Measurements from ENCODE around the gene SEMA3E.

SEMA3E gene

DNA sequence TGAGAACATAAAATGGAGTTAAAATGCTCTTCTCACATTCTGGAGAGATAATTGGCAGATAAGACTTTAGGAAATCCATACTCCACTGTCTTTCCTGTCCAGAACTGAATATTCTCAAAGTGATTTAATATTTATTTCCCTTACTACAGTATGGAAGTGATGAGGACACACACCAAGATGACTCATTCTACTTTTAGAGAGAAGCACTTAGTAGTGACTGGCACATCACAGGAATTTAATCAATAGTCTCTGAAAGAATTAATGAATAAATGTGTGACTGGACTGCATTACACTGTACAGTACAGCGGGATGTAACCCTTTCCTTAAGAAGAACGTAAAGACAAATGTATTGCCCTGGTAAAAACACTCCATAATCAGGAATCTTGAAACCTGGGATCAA is 116.7 kb downstream of the SEMA3E start:
- TF ChIP-seq, protein P1, sequence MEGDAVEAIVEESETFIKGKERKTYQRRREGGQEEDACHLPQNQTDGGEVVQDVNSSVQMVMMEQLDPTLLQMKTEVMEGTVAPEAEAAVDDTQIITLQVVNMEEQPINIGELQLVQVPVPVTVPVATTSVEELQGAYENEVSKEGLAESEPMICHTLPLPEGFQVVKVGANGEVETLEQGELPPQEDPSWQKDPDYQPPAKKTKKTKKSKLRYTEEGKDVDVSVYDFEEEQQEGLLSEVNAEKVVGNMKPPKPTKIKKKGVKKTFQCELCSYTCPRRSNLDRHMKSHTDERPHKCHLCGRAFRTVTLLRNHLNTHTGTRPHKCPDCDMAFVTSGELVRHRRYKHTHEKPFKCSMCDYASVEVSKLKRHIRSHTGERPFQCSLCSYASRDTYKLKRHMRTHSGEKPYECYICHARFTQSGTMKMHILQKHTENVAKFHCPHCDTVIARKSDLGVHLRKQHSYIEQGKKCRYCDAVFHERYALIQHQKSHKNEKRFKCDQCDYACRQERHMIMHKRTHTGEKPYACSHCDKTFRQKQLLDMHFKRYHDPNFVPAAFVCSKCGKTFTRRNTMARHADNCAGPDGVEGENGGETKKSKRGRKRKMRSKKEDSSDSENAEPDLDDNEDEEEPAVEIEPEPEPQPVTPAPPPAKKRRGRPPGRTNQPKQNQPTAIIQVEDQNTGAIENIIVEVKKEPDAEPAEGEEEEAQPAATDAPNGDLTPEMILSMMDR (IDR thresholded peaks at IDR 0.05; ENCODE audit: extremely low read depth, missing control alignments) = no peak
- no peak for DNase-seq (ENCODE audit: low spot score)

DNA sequence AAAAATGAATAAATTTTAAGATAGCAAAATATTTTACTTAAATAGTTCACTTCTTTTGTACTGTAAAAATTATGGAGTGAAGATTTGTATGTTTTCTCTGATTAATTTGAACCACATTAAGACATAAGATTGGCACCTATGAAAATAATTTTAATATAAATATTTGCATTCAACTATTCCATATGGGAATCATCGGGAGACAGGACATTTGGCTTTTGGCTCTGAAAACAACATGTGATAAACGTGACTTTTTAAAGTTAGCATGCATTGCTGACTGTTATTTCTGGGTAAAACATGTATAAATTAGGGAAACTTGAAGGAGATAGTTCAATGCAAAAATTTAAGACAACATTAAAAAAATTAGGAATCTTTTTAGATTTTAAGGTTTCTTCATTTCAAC is 117.2 kb downstream of the SEMA3E start:
- no peak for DNase-seq (ENCODE audit: low spot score)
- TF ChIP-seq, protein P1 (IDR thresholded peaks at IDR 0.05; ENCODE audit: extremely low read depth, missing control alignments) = no peak

DNA sequence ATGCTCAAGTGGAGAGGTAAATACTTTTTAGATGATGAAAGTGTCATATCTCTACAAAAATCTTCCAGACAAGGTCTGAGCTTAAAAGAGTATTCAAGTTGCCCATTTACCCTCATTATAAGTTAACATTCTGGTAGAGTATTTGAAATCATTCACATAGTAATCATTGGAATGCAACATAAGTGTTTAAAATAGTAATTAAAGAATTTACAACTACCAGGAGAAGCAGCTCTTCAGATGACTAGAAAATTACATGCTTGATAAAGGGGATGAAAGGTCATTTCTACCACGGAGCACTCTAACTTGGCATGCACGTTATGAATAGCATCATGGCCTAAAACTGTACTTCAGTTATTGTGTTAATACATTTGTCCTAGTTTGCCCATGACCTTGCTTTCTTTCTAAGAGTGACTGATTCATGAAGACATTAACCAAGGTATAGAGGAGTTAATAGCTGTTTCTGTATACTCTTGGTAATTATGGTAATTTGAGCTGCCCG is 120.0 kb downstream of the SEMA3E start:
- TF ChIP-seq, protein P1 (IDR thresholded peaks at IDR 0.05; ENCODE audit: extremely low read depth, missing control alignments) = no peak
- DNase-seq (ENCODE audit: low spot score) = no peak

DNA sequence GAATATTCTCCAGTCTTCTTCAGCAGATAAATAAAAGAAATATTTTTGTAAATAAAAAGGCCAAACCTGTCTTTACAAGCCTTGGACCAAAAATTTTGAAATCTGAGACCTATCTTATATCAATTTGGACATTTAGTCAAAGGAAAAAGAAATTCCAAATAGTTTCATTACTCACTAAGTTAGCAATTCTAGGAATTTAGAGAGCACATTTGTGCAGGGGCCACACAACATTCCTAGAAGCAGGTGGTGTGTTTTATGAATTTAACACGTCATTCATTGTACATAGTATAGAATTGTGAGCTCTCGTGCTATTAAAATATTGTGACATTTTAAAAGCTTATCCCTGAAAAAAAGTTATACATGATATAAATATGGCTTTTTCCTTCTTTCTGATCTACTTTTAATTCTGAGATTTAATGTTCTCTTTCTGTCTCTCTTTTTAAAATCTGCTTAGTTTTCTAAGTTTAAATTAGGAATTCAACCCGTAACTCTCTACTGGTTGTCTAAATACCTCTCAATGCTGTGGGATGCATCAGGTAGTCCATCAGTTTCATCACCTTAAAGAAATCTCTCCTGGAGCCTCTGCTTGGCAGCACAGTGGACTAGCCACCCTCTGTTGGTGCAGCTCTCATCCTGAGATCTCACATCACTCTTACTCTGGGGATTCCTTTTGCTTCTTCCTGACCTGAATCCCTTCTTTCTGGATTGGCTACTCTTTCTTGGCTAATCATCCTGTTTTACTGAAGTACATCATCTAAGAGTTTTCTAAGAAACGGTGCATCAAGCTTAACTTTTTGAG is 124.5 kb downstream of the SEMA3E start:
- TF ChIP-seq, protein P1 (IDR thresholded peaks at IDR 0.05; ENCODE audit: extremely low read depth, missing control alignments) = no peak
- no peak for DNase-seq (ENCODE audit: low spot score)

DNA sequence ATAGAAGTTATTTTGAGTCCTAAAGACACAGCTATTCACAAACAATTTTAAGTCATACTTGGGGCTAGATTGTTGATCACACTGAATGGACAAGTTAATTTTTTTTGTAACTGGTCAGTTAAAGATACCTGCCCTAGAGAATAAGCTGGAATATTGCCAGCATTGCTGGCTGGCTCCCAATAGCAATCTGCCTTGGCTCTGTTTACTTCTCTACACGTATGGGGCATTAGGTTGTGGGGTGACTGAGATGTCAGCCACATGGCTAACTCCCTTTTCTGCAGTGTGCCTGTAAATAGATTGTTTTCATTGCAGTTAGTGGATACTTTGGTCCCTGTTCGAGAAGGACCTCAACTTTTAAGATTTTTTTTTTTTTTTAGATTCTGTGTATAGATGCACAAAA is 128.2 kb downstream of the SEMA3E start:
- TF ChIP-seq, protein P1 (IDR thresholded peaks at IDR 0.05; ENCODE audit: extremely low read depth, missing control alignments) = no peak
- DNase-seq (ENCODE audit: low spot score) = no peak

DNA sequence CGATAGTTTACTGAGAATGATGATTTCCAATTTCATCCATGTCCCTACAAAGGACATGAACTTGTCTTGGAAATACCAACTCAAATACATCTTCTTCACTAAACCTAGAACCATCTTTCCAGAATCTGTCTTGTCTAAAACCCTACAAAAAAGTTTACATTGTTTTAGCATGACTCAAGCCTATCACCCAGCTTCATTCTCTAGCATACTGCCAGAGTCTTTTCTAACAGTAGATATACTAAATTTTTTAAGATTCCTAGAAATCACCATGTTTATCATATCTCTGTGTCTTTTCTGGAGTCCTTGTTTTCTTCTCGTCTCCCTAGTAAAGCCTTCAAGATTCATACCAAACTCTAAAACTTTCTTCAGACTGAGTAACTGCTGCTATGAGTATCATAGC is 129.7 kb downstream of the SEMA3E start:
- TF ChIP-seq, protein P1 (IDR thresholded peaks at IDR 0.05; ENCODE audit: extremely low read depth, missing control alignments) = no peak
- no peak for DNase-seq (ENCODE audit: low spot score)

DNA sequence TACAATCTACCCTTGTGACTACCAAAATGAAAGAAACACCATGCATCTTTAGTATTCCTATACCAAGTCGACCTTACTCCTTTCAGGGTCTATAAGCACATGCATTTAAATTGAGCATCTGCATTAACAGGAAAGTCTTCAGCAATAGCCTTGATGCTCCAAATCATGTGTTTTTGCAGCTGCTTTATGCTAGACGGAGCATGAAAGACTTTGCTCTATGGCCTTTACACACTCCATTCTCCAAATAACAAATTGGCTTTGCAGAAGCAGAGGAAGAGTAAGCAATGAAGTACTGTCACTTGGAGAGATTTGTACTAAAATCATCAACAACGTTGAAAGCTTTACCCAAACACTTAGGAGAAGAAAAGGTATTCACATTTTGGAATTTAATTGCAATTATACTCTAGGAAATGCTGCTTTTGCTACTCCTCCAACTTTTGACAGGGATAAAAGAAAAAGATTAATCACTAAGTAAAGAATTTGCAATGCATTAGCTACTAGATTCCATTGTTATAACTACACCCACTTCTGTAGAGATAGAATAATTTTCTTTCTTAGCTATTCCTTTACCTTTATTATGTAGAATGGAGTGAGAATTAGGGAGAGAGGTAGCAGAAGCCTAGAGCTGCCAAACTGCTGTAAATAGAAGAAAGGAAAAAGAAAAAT is 131.8 kb downstream of the SEMA3E start:
- TF ChIP-seq, protein P1 (IDR thresholded peaks at IDR 0.05; ENCODE audit: extremely low read depth, missing control alignments) = no peak
- DNase-seq (ENCODE audit: low spot score) = no peak

Data from GM20000 (cell line).